Endothelial cell of umbilical vein (primary cell): ENCODE results near the gene IBA57. TPM values are rescaled to one million over a fixed set of nuclear protein-coding genes. Genes with fewer than 3 reads are reported as not detected.

Source experiments
- BruUV-seq: library from RNA; stranded (reverse); fragments of 400-500 nt; replicated peaks from 2 replicates; lab custom pipeline; 2021; lab: Mats Ljungman, UMichigan
- CTCF ChIA-PET: fragments of 300-600, 350-600 bp; sonication (Branson Sonifier 250); formaldehyde crosslinking; loops from one replicate; lab custom pipeline; 2021; ENCODE audit warnings: antibody characterized with exemption, inconsistent platforms; lab: Charles Lee
- POLR2A ChIA-PET: fragments of 300-600, 350-600 bp; sonication (Branson Sonifier 250); formaldehyde crosslinking; loops from one replicate; lab custom pipeline; 2021; ENCODE audit warnings: antibody characterized with exemption, inconsistent platforms; lab: Charles Lee
- DNase-seq: peaks from one replicate; pipeline ENCODE4 v3.0.0-alpha.2; 2011; ENCODE audit warnings: low read depth, low spot score
- FAIRE-seq: peaks from 2 replicates; lab custom pipeline; 2011; peaks lifted over from hg19 to GRCh38; lab: Jason Lieb, UNC
- H2AFZ ChIP-seq: 2 replicates; pipeline ENCODE4 v1.6.0; 2012; ENCODE audit warnings: low read depth, low read length, control low read depth, inconsistent platforms
- H3K27ac ChIP-seq: 2 replicates; pipeline ENCODE4 v1.5.1; 2011; ENCODE audit warnings: low read depth, mild to moderate bottlenecking, control low read depth, low read length, moderate library complexity; ENCODE audit not compliant: insufficient read depth
- H3K27me3 ChIP-seq, 2 experiments: 2 replicates each; pipeline versions ENCODE4 v1.6.0 to v1.6.1; 2011; ENCODE audit warnings: low read length in 2 of 2, mixed read lengths in 1 of 2; ENCODE audit not compliant: control insufficient read depth in 2 of 2, insufficient read depth in 2 of 2
- H3K36me3 ChIP-seq, 2 experiments: 2 replicates in 1 of 2; 3 replicates in 1 of 2; pipeline ENCODE4 v1.5.1; 2011; ENCODE audit warnings: low read length in 2 of 2, mild to moderate bottlenecking in 1 of 2, moderate library complexity in 1 of 2; ENCODE audit not compliant: control insufficient read depth in 2 of 2, insufficient read depth in 2 of 2; ENCODE audit errors: extremely low read depth in 1 of 2
- H3K4me1 ChIP-seq: 3 replicates; pipeline ENCODE4 v1.5.1; 2011; ENCODE audit warnings: mild to moderate bottlenecking, low read length; ENCODE audit not compliant: control insufficient read depth, insufficient read depth; ENCODE audit errors: extremely low read depth
- H3K4me2 ChIP-seq: 2 replicates; pipeline ENCODE4 v1.6.1; 2011; ENCODE audit warnings: low read length, control low read depth, mixed read lengths; ENCODE audit not compliant: insufficient read depth
- H3K4me3 ChIP-seq, 3 experiments: fragments of 200-600 bp in 1 of 3; sonication (generic), shearing (Covaris generic) in 1 of 3; replicated peaks in 1 of 3; 2 replicates each; pipeline ENCODE4 v1.5.1; 2011 to 2016; ENCODE audit warnings: control low read depth in 3 of 3, low read length in 3 of 3, mild to moderate bottlenecking in 2 of 3, inconsistent platforms in 1 of 3, low read depth in 1 of 3, moderate library complexity in 1 of 3; ENCODE audit not compliant: insufficient read depth in 1 of 3
- H3K79me2 ChIP-seq: 2 replicates; pipeline ENCODE4 v1.6.0; 2012; ENCODE audit warnings: low read length, inconsistent platforms; ENCODE audit not compliant: control insufficient read depth, insufficient read depth
- H3K9ac ChIP-seq: replicated peaks from 2 replicates; pipeline ENCODE3; 2011; ENCODE audit warnings: low read length, control low read depth; ENCODE audit not compliant: insufficient read depth; ENCODE audit errors: extremely low read depth
- H3K9me1 ChIP-seq: replicated peaks from 3 replicates; pipeline ENCODE4 v1.6.0; 2011; ENCODE audit warnings: mild to moderate bottlenecking, low read length; ENCODE audit not compliant: control insufficient read depth, insufficient read depth; ENCODE audit errors: extremely low read depth
- H3K9me3 ChIP-seq: replicated peaks from 2 replicates; pipeline ENCODE4 v1.5.1; 2012; ENCODE audit warnings: low read length, inconsistent platforms; ENCODE audit not compliant: control insufficient read depth, insufficient read depth
- H4K20me1 ChIP-seq: replicated peaks from 2 replicates; pipeline ENCODE3; 2011; ENCODE audit warnings: mild to moderate bottlenecking, low read length; ENCODE audit not compliant: control insufficient read depth, insufficient read depth; ENCODE audit errors: extremely low read depth
- CTCF ChIP-seq, 2 donors: IDR thresholded peaks; 1 replicate in 1 of 2; 2 replicates in 1 of 2; pipeline ENCODE4 v1.5.1; 2011; ENCODE audit warnings: low read length in 2 of 2, mild to moderate bottlenecking in 2 of 2, moderate library complexity in 2 of 2, control low read depth in 1 of 2, inconsistent platforms in 1 of 2, low read depth in 1 of 2; ENCODE audit not compliant: insufficient read depth in 1 of 2; ENCODE audit errors: extremely low read depth in 1 of 2
- EZH2 ChIP-seq: IDR thresholded peaks from 2 replicates; pipeline ENCODE4 v1.6.1; 2012; ENCODE audit warnings: borderline replicate concordance, low read depth, mild to moderate bottlenecking, moderate library complexity, low read length, inconsistent platforms; ENCODE audit not compliant: severe bottlenecking
- FOS ChIP-seq: IDR thresholded peaks from 2 replicates; pipeline ENCODE4 v1.6.1; 2011; ENCODE audit warnings: mild to moderate bottlenecking, low read length, moderate library complexity, borderline replicate concordance; ENCODE audit not compliant: insufficient read depth
- GATA2 ChIP-seq: IDR thresholded peaks from 2 replicates; pipeline ENCODE4 v1.7.0; 2011; ENCODE audit warnings: low read depth, mild to moderate bottlenecking, moderate library complexity, mixed read lengths, low read length; ENCODE audit not compliant: insufficient read length, insufficient read depth
- JUN ChIP-seq: IDR thresholded peaks from 2 replicates; pipeline ENCODE4 v1.6.1; 2011; ENCODE audit warnings: borderline replicate concordance, low read depth; ENCODE audit not compliant: insufficient read length, insufficient read depth
- MAX ChIP-seq: IDR thresholded peaks from 2 replicates; pipeline ENCODE4 v1.6.1; 2011; ENCODE audit not compliant: insufficient read depth, insufficient read length
- MYC ChIP-seq: IDR thresholded peaks from one replicate; pipeline ENCODE4 v1.6.1; 2011; ENCODE audit warnings: mild to moderate bottlenecking, low read depth, low read length
- POLR2A ChIP-seq: IDR thresholded peaks from 2 replicates; pipeline ENCODE4 v1.6.1; 2012; ENCODE audit warnings: low read depth, mild to moderate bottlenecking, control low read depth, low read length
- POLR2AphosphoS5 ChIP-seq: IDR thresholded peaks from 2 replicates; pipeline ENCODE4 v1.6.1; 2012; ENCODE audit warnings: low read depth, mild to moderate bottlenecking, control low read depth, low read length, moderate library complexity; ENCODE audit not compliant: insufficient read depth
- dilution Hi-C: fragments of 300-500 bp; cut with MboI; formaldehyde crosslinking; loops from one replicate; pipeline ENCODE4 v1.15.0; 2019; ENCODE audit warnings: low sequenced_read_pairs; ENCODE audit not compliant: extremely low pct_ligation_motif_present
- intact Hi-C: fragments of 100-400 bp; cut with micrococcal nuclease; formaldehyde crosslinking; loops from one replicate; pipeline ENCODE4 v1.10.0; 2022
- polyA plus RNA-seq, 4 experiments: library from polyadenylated mRNA; depleted of rRNA in 3 of 4; stranded (reverse) in 3 of 4; unstranded in 1 of 4; fragments of >200 nt; gene quantifications; 2 replicates each; pipeline versions ENCODE4 v1.2.1 to v1.2.3, GENCODE V29; 2011 to 2012; ENCODE audit warnings: missing spikeins in 1 of 4
- total RNA-seq: library from RNA; stranded (reverse); gene quantifications from 2 replicates; pipeline ENCODE4 v1.2.3, GENCODE V29; 2021

IBA57 gene
- total and polyA plus RNA-seq, 2 donors (not counting 3 experiments of a cell fraction or from before 2014, with no cell fraction given), result 3.4 to 7.7 TPM

- DNase-seq, result no peak
- dilution Hi-C loops, result no loop called here
- POLR2A ChIA-PET, result no interaction called here
- H3K9ac ChIP-seq, result no peak overlapping the region
- no peaks in the 10 kb centered on the region for H3K9me3 ChIP-seq
- no peaks in the 10 kb centered on the region for H3K36me3 ChIP-seq
- H3K4me2 ChIP-seq, result no peak overlapping the region
- no peaks in the 10 kb centered on the region for H3K9me1 ChIP-seq
- BruUV-seq, result no TSS peak
- no peak overlapping the region for H3K4me3 ChIP-seq
- H4K20me1 ChIP-seq, result no peaks in the 10 kb centered on the region
- no peak for FAIRE-seq
- H3K27ac ChIP-seq, result no peak overlapping the region
- H3K4me1 ChIP-seq, result no peaks in the 10 kb centered on the region
- H2AFZ ChIP-seq, result no peak overlapping the region
- no peak for TF ChIP-seq FOS
- TF ChIP-seq GATA2, result no peak
- no peak for TF ChIP-seq POLR2AphosphoS5
- no peak for TF ChIP-seq MYC
- no peak for TF ChIP-seq JUN
- TF ChIP-seq CTCF (IDR thresholded peaks at IDR 0.05; ENCODE audit: extremely low read depth in 1 of 2, insufficient read depth in 1 of 2, low read depth in 1 of 2, low read length in 2 of 2), result no peak
- TF ChIP-seq EZH2, result no peak
- no peak for TF ChIP-seq POLR2A
- no peak for TF ChIP-seq MAX
- no peaks in the 10 kb centered on the region for H3K27me3 ChIP-seq
- H3K79me2 ChIP-seq, result no peaks in the 10 kb centered on the region
- intact Hi-C loops, result no loop called here
- CTCF ChIA-PET, result no interaction called here
Observed at GRCh38 chr1:228194436-228194835, 28.8 kb downstream of the IBA57 start.
